Fibroblast of mammary gland (primary cell): ENCODE data around the gene SLC4A3.
A peak's percentile ranks its signal among the peaks of the same experiment; 100 is the strongest.
"Not testable (repeated sequence)": the region's sequence is repeated elsewhere in the genome, so short reads cannot be mapped to it uniquely, and the experiment has no call there.

ENCODE experiments used
- DNase-seq: peaks from one replicate; pipeline ENCODE4 v3.0.0-alpha.2; 2010; ENCODE audit warnings: low read depth
- H3K4me3 ChIP-seq: 2 replicates; pipeline ENCODE4 v1.5.1; 2011; ENCODE audit warnings: low read depth, mild to moderate bottlenecking, low read length, moderate library complexity; ENCODE audit not compliant: control insufficient read depth
- CTCF ChIP-seq: conservative IDR thresholded peaks from 2 replicates; pipeline ENCODE4 v1.5.1; 2011; ENCODE audit warnings: low read depth, low read length, inconsistent platforms; ENCODE audit not compliant: control insufficient read depth, insufficient read depth

Gene SLC4A3

GRCh38 chr2:219648176-219648575, 20.7 kb downstream of the SLC4A3 start:
- DNase-seq, result no peak
- no peak overlapping the region for H3K4me3 ChIP-seq
- no peak for TF ChIP-seq CTCF

GRCh38 chr2:219648963-219649362, 21.5 kb downstream of the SLC4A3 start:
- DNase-seq, result no peak
- no peak overlapping the region for H3K4me3 ChIP-seq
- TF ChIP-seq CTCF, result no peak

GRCh38 chr2:219650426-219651248, 23.2 kb downstream of the SLC4A3 start:
- TF ChIP-seq CTCF, result no peak
- H3K4me3 ChIP-seq, result no peak overlapping the region
- DNase-seq, result no peak

- not testable (repeated sequence) for DNase-seq, H3K4me3 ChIP-seq
Measured at GRCh38 chr2:219651656-219652055, 24.2 kb downstream of the SLC4A3 start.

- DNase-seq, result peak; percentile 82
- no peak for TF ChIP-seq CTCF
- H3K4me3 ChIP-seq, result no peak overlapping the region
Measured at GRCh38 chr2:219656526-219656925, 29.1 kb downstream of the SLC4A3 start.

GRCh38 chr2:219658196-219658846, 30.9 kb downstream of the SLC4A3 start:
- peak; percentile 68 for DNase-seq
- no peak overlapping the region for H3K4me3 ChIP-seq
- TF ChIP-seq CTCF, result no peak

GRCh38 chr2:219658874-219659273, 31.4 kb downstream of the SLC4A3 start:
- TF ChIP-seq CTCF, result no peak
- DNase-seq, result peak; percentile 64
- no peak overlapping the region for H3K4me3 ChIP-seq
